K562 (cell line): Measurements from ENCODE around the gene TULP3. TPM values are rescaled to one million over a fixed set of nuclear protein-coding genes. Genes with fewer than 3 reads are reported as not detected.

Source experiments
- ATAC-seq: fragments of 200-7000 bp; cut with Tn5 transposase; 3 replicates; pipeline ENCODE4 v1.9.1; 2020; ENCODE audit warnings: moderate library complexity
- BruUV-seq: library from RNA; stranded (reverse); fragments of 400-500 nt; replicated peaks from 2 replicates; lab custom pipeline; 2021; lab: Mats Ljungman, UMichigan
- CTCF ChIA-PET: fragments of 300-600 bp; formaldehyde crosslinking; extraction: SDS; loops from one replicate; lab custom pipeline; 2021; ENCODE audit warnings: low intra/inter-chr PET ratio; lab: Yijun Ruan, JAX
- POLR2A ChIA-PET: fragments of 300-600, 350-650 bp; sonication (Branson Sonifier 250); formaldehyde crosslinking; extraction: SDS; loops from one replicate; lab custom pipeline; 2021; ENCODE audit warnings: antibody characterized with exemption, inconsistent platforms; lab: Yijun Ruan, JAX
- DNase-seq, 4 experiments: peaks; one replicate each; pipeline versions ENCODE4 v3.0.0 to v3.0.0-alpha.2; 2011 to 2018; ENCODE audit warnings: low spot score in 3 of 4, mixed read lengths in 3 of 4; ENCODE audit errors: extremely low read depth in 1 of 4
- FAIRE-seq: peaks from 2 replicates; lab custom pipeline; 2011; peaks lifted over from hg19 to GRCh38; lab: Jason Lieb, UNC
- H2AFZ ChIP-seq: 2 replicates; pipeline ENCODE4 v1.6.0; 2011; ENCODE audit warnings: low read depth, low read length, control low read depth, inconsistent platforms
- H3K27ac ChIP-seq: fragments of 200-600 bp; 3 replicates; pipeline ENCODE4 v1.8.0; 2011; ENCODE audit warnings: low read depth, mild to moderate bottlenecking, control low read depth, inconsistent platforms, low read length, moderate library complexity, mixed read lengths; ENCODE audit errors: extremely low read depth
- H3K27me3 ChIP-seq, 2 experiments: fragments of 300-600 bp in 1 of 2; 2 replicates in 1 of 2; 3 replicates in 1 of 2; pipeline versions ENCODE4 v1.6.0 to v1.8.0; 2011; ENCODE audit warnings: inconsistent platforms in 2 of 2, low read length in 2 of 2, mild to moderate bottlenecking in 1 of 2, mixed read lengths in 1 of 2, moderate library complexity in 1 of 2; ENCODE audit not compliant: control insufficient read depth in 2 of 2, insufficient read depth in 2 of 2
- H3K36me3 ChIP-seq: fragments of 300-600 bp; 3 replicates; pipeline ENCODE4 v1.8.0; 2011; ENCODE audit warnings: mild to moderate bottlenecking, low read length, inconsistent platforms; ENCODE audit not compliant: control insufficient read depth, insufficient read depth
- H3K4me1 ChIP-seq, 2 experiments: fragments of 200-600 bp in 1 of 2; replicated peaks in 1 of 2; 2 replicates in 1 of 2; 3 replicates in 1 of 2; pipeline versions ENCODE4 v1.5.1 to v1.8.0; 2011; ENCODE audit warnings: inconsistent platforms in 2 of 2, low read length in 2 of 2, mild to moderate bottlenecking in 1 of 2, mixed read lengths in 1 of 2, moderate library complexity in 1 of 2; ENCODE audit not compliant: control insufficient read depth in 2 of 2, insufficient read depth in 2 of 2
- H3K4me2 ChIP-seq: 2 replicates; pipeline ENCODE4 v1.6.1; 2011; ENCODE audit warnings: low read length, control low read depth, inconsistent platforms, mixed read lengths; ENCODE audit not compliant: insufficient read depth
- H3K4me3 ChIP-seq: fragments of 200-600 bp; sonication (generic), shearing (Covaris generic); 2 replicates; pipeline ENCODE4 v1.5.1; 2016; ENCODE audit warnings: control low read depth, inconsistent platforms
- H3K79me2 ChIP-seq: fragments of 200-600 bp; 3 replicates; pipeline ENCODE4 v1.8.0; 2011; ENCODE audit warnings: low read length, inconsistent platforms; ENCODE audit not compliant: control insufficient read depth, insufficient read depth
- H3K9ac ChIP-seq, 2 experiments: 2 replicates each; pipeline versions ENCODE4 v1.6.0 to v1.6.1; 2011; ENCODE audit warnings: low read depth in 2 of 2, low read length in 2 of 2, control low read depth in 1 of 2, inconsistent platforms in 1 of 2, mild to moderate bottlenecking in 1 of 2, mixed read lengths in 1 of 2; ENCODE audit not compliant: insufficient read depth in 1 of 2
- H3K9me1 ChIP-seq: one replicate; pipeline ENCODE4 v1.6.0; 2011; ENCODE audit warnings: inconsistent platforms, mild to moderate bottlenecking, low read length, moderate library complexity; ENCODE audit not compliant: control insufficient read depth, insufficient read depth
- H3K9me3 ChIP-seq: replicated peaks from 2 replicates; pipeline ENCODE4 v1.5.1; 2011; ENCODE audit warnings: low read depth, low read length, inconsistent platforms; ENCODE audit not compliant: control insufficient read depth, insufficient read depth
- H4K20me1 ChIP-seq: replicated peaks from 2 replicates; pipeline ENCODE4 v1.6.1; 2011; ENCODE audit warnings: low read length, inconsistent platforms, mixed read lengths; ENCODE audit not compliant: control insufficient read depth, insufficient read depth
- GATAD2B ChIP-seq: fragments of 450-650 bp; IDR thresholded peaks from 2 replicates; pipeline ENCODE4 v1.6.1; 2017; ENCODE audit warnings: mild to moderate bottlenecking, borderline replicate concordance
- MEIS2 ChIP-seq: fragments of 450-650 bp; IDR thresholded peaks from 2 replicates; pipeline ENCODE4 v1.6.1; 2014; ENCODE audit warnings: mild to moderate bottlenecking; ENCODE audit not compliant: partially characterized antibody
- NFIX ChIP-seq: fragments of 250-450 bp; sonication (Bioruptor Pico); IDR thresholded peaks from 2 replicates; pipeline ENCODE4 v1.4.0; 2020; ENCODE audit warnings: low read depth, mild to moderate bottlenecking, moderate library complexity
- PHF20 ChIP-seq: fragments of 450-650 bp; IDR thresholded peaks from 2 replicates; pipeline ENCODE4 v1.6.1; 2018; ENCODE audit not compliant: partially characterized antibody
- TCFL5 ChIP-seq: fragments of 250-450 bp; sonication (Bioruptor Pico); conservative IDR thresholded peaks from 2 replicates; pipeline ENCODE4 v1.6.1; 2021; ENCODE audit warnings: mild to moderate bottlenecking, moderate library complexity, matching md5 sums
- WGBS: fragments of 100-300 bp; shearing (Covaris generic); methylation state at CpG from one replicate; pipeline ENCODE4 v1.1.6; 2016; ENCODE audit warnings: low coverage, mixed read lengths; ENCODE audit not compliant: insufficient coverage; ENCODE audit errors: missing lambda C conversion rate; 5-methylcytosine and 5-hydroxymethylcytosine counted together
- in situ Hi-C: fragments of 300-500 bp; cut with MboI; formaldehyde crosslinking; loops from 4 replicates; pipeline ENCODE4 v1.15.0; 2018; ENCODE audit warnings: inconsistent platforms, mixed read lengths
- intact Hi-C: fragments of 100-400 bp; cut with micrococcal nuclease; formaldehyde crosslinking; loops from 2 replicates; pipeline ENCODE4 v1.14.2; 2022
- polyA plus RNA-seq, 8 experiments: library from polyadenylated mRNA; depleted of rRNA in 4 of 8; stranded (reverse) in 5 of 8; unstranded in 3 of 8; fragments of >200 nt; fragmentation: Nextera tagmentation in 2 of 8; fragmentation: Illumina TruSeq in 1 of 8; extraction: Ambion mirVana in 2 of 8; extraction: Trizol in 1 of 8; gene quantifications; 2 replicates each; pipeline versions ENCODE4 v1.2.1 to v1.2.3, GENCODE V29; 2011 to 2014; ENCODE audit warnings: inconsistent platforms in 1 of 8, missing spikeins in 1 of 8
- total RNA-seq, 7 experiments: library from RNA; depleted of rRNA in 6 of 7; stranded (reverse); fragments of >200 nt in 6 of 7; fragmentation: Illumina TruSeq in 2 of 7; extraction: Trizol in 2 of 7; gene quantifications; 2 replicates each; pipeline versions ENCODE4 v1.2.1 to v1.2.3, GENCODE V29; 2011 to 2021; ENCODE audit warnings: low replicate concordance in 1 of 7
- TF ChIP-seq, protein P1 (sequence below): fragments of 250-450 bp; sonication (Bioruptor Pico); IDR thresholded peaks from 2 replicates; pipeline ENCODE4 v1.4.0; 2020; ENCODE audit warnings: mild to moderate bottlenecking, moderate library complexity
- TF ChIP-seq, protein P2 (sequence below): fragments of 450-650 bp; IDR thresholded peaks from 2 replicates; pipeline ENCODE4 v1.6.1; 2016; ENCODE audit warnings: low read depth, mild to moderate bottlenecking, moderate library complexity

The TULP3 gene
- total and polyA plus RNA-seq, 9 of the 15 experiments (the other 6 are each of a cell fraction or from before 2014, with no cell fraction given), result 3.6 to 13.3 (median 7.3) TPM

DNA sequence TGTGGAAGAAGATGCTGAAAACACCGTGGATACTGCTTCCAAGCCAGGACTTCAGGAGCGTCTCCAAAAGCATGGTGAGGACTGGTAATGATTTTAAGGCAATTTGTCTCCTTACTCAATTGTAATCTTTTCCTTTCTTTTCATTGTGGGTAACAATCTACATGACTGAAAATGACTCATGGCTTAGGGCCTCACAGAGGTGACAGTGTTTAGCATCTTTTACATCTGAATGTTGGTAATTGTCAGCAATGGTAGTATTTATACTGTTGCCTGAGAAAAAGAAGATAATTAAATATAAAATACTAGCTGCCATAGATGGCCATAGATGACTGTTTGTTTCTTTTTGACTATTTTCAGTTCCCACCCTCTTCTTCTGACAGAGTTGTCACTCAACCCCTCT, 31.6 kb downstream of the TULP3 start:
- FAIRE-seq, result no peak

More for the DNA sequence above, 31.6 kb downstream of the TULP3 start:
- H3K4me3 ChIP-seq, result no peak overlapping the region
- H3K9me1 ChIP-seq, result no peaks in the 10 kb centered on the region
- no TSS peak for BruUV-seq
- H3K27me3 ChIP-seq, result no peaks in the 10 kb centered on the region
- no peak for ATAC-seq
- H3K4me2 ChIP-seq, result no peak overlapping the region
- WGBS, result 78% methylated on average over 2 of the region's 2 CpGs
- no peak overlapping the region for H3K9ac ChIP-seq
- no peak overlapping the region for H2AFZ ChIP-seq
- H3K79me2 ChIP-seq, result no peaks in the 10 kb centered on the region
- TF ChIP-seq NFIX (CRISPR knock-in tag), result no peak
- TF ChIP-seq, protein P1, sequence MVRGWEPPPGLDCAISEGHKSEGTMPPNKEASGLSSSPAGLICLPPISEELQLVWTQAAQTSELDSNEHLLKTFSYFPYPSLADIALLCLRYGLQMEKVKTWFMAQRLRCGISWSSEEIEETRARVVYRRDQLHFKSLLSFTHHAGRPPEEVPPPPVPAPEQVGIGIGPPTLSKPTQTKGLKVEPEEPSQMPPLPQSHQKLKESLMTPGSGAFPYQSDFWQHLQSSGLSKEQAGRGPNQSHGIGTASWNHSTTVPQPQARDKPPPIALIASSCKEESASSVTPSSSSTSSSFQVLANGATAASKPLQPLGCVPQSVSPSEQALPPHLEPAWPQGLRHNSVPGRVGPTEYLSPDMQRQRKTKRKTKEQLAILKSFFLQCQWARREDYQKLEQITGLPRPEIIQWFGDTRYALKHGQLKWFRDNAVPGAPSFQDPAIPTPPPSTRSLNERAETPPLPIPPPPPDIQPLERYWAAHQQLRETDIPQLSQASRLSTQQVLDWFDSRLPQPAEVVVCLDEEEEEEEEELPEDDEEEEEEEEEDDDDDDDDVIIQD (CRISPR knock-in tag), result no peak
- TF ChIP-seq TCFL5 (CRISPR knock-in tag), result no peak
- TF ChIP-seq, protein P2, sequence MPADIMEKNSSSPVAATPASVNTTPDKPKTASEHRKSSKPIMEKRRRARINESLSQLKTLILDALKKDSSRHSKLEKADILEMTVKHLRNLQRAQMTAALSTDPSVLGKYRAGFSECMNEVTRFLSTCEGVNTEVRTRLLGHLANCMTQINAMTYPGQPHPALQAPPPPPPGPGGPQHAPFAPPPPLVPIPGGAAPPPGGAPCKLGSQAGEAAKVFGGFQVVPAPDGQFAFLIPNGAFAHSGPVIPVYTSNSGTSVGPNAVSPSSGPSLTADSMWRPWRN, result no peak
- no peak for TF ChIP-seq MEIS2
- no peak for TF ChIP-seq PHF20
- TF ChIP-seq GATAD2B, result no peak
- TF ChIP-seq, all 486 proteins: peak for 0
- CTCF ChIA-PET, result no interaction called here
- H3K9me3 ChIP-seq, result no peaks in the 10 kb centered on the region
- peaks cover 16% of the 10 kb centered on the region; the same call in 1 of the 3 replicates for H3K36me3 ChIP-seq
- POLR2A ChIA-PET, result interaction anchor here (0.7 kb wide), 1 partner anchor 19 kb away, joined by 3 read pairs; no protein-coding TSS in a partner anchor
- no peak overlapping the region for H3K27ac ChIP-seq
- intact Hi-C loops, result no loop called here
- H3K4me1 ChIP-seq, result no peaks in the 10 kb centered on the region
- DNase-seq, result no peak
- no peaks in the 10 kb centered on the region for H4K20me1 ChIP-seq
- in situ Hi-C loops, result no loop called here
